Gastroesophageal sphincter (tissue), 3 donors: ENCODE measurements around the gene C2CD2.

Experiments
- EP300 ChIP-seq: sonication (generic); formaldehyde crosslinking; IDR thresholded peaks from one replicate; pipeline ENCODE4 v1.6.1; 2017; ENCODE audit warnings: antibody characterized with exemption, mild to moderate bottlenecking
- POLR2A ChIP-seq, 2 donors: fragments of 450-650 bp; IDR thresholded peaks; one replicate each; pipeline ENCODE4 v1.6.1; 2017; ENCODE audit warnings: antibody characterized with exemption in 2 of 2, mild to moderate bottlenecking in 2 of 2, moderate library complexity in 1 of 2
- TF ChIP-seq, protein P1 (sequence below), 4 experiments: fragments of 200-600 bp in 2 of 4; fragments of 450-650 bp in 2 of 4; sonication (generic) in 1 of 4; IDR thresholded peaks; one replicate each; pipeline ENCODE4 v1.5.1; 2017 to 2019; ENCODE audit warnings: antibody characterized with exemption in 4 of 4, mild to moderate bottlenecking in 2 of 4, moderate library complexity in 2 of 4

DNA sequence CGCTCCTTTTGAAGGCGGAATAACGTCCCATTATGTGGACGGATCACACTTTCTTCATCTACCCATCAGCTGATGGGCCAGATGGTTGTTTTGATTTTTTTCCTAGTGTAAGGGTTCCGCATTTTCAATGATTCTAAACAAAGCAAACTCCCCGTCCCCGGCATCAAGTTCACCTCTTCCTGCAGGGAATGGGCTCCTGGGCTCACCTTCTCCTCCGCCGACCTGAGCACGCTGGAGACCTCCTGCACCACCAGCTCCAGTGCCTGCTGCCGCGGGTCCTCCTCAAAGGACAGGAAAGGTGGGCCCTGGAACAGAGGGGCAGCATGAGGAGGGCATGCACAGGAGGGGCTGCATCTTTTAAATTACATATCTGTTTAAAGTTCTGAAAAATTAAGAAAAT lies 11.9 kb downstream of the C2CD2 start:
- TF ChIP-seq POLR2A (IDR thresholded peaks at IDR 0.05), result no peak
- TF ChIP-seq, protein P1, sequence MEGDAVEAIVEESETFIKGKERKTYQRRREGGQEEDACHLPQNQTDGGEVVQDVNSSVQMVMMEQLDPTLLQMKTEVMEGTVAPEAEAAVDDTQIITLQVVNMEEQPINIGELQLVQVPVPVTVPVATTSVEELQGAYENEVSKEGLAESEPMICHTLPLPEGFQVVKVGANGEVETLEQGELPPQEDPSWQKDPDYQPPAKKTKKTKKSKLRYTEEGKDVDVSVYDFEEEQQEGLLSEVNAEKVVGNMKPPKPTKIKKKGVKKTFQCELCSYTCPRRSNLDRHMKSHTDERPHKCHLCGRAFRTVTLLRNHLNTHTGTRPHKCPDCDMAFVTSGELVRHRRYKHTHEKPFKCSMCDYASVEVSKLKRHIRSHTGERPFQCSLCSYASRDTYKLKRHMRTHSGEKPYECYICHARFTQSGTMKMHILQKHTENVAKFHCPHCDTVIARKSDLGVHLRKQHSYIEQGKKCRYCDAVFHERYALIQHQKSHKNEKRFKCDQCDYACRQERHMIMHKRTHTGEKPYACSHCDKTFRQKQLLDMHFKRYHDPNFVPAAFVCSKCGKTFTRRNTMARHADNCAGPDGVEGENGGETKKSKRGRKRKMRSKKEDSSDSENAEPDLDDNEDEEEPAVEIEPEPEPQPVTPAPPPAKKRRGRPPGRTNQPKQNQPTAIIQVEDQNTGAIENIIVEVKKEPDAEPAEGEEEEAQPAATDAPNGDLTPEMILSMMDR (IDR thresholded peaks at IDR 0.05), result no peak
- TF ChIP-seq EP300, result no peak
